H9 (cell line): ENCODE results near the gene TPRX1. TPM values are rescaled to one million over a fixed set of nuclear protein-coding genes. Genes with fewer than 3 reads are reported as not detected.

Experiments
- DNase-seq: peaks from one replicate; pipeline ENCODE4 v3.0.0-alpha.2; 2017
- H2AFZ ChIP-seq: one replicate; pipeline ENCODE4 v1.6.1; 2013; ENCODE audit warnings: mild to moderate bottlenecking, low read length, control low read depth, moderate library complexity
- H2AK5ac ChIP-seq: 2 replicates; pipeline ENCODE4 v1.6.1; 2013; ENCODE audit warnings: low read length, control low read depth, mixed read lengths; ENCODE audit not compliant: insufficient read length
- H2BK120ac ChIP-seq: one replicate; pipeline ENCODE4 v1.6.1; 2013; ENCODE audit warnings: low read depth, mild to moderate bottlenecking, low read length, control low read depth, inconsistent platforms; ENCODE audit not compliant: poor library complexity, severe bottlenecking
- H2BK12ac ChIP-seq: 2 replicates; pipeline ENCODE4 v1.6.1; 2013; ENCODE audit warnings: low read length, control low read depth, mixed read lengths, low read depth; ENCODE audit not compliant: insufficient read length
- H2BK15ac ChIP-seq: 2 replicates; pipeline ENCODE4 v1.6.1; 2013; ENCODE audit warnings: low read depth, low read length, control low read depth
- H2BK20ac ChIP-seq: one replicate; pipeline ENCODE4 v1.6.1; 2013; ENCODE audit warnings: low read depth, mild to moderate bottlenecking, low read length, control low read depth, inconsistent platforms; ENCODE audit not compliant: poor library complexity, severe bottlenecking
- H2BK5ac ChIP-seq: 2 replicates; pipeline ENCODE4 v1.6.1; 2013; ENCODE audit warnings: low read length, control low read depth, mixed read lengths; ENCODE audit not compliant: insufficient read length
- H3K14ac ChIP-seq: 2 replicates; pipeline ENCODE4 v1.6.1; 2013; ENCODE audit warnings: low read length, control low read depth; ENCODE audit not compliant: insufficient read depth
- H3K18ac ChIP-seq: 2 replicates; pipeline ENCODE4 v1.6.1; 2013; ENCODE audit warnings: low read depth, mild to moderate bottlenecking, mixed read lengths, low read length, control low read depth; ENCODE audit not compliant: insufficient read length
- H3K23ac ChIP-seq: 2 replicates; pipeline ENCODE4 v1.6.1; 2013; ENCODE audit warnings: low read length, control low read depth, mixed read lengths, low read depth; ENCODE audit not compliant: insufficient read length
- H3K23me2 ChIP-seq: 2 replicates; pipeline ENCODE4 v1.6.1; 2013; ENCODE audit warnings: low read depth, mild to moderate bottlenecking, mixed read lengths, low read length, control low read depth; ENCODE audit not compliant: insufficient read length, poor library complexity, severe bottlenecking
- H3K27ac ChIP-seq: 2 replicates; pipeline ENCODE4 v1.5.1; 2013; ENCODE audit warnings: low read length, control low read depth, mixed read lengths, low read depth; ENCODE audit not compliant: insufficient read length
- H3K27me3 ChIP-seq: 2 replicates; pipeline ENCODE4 v1.6.1; 2013; ENCODE audit warnings: low read length, control low read depth, inconsistent platforms; ENCODE audit not compliant: insufficient read depth
- H3K4ac ChIP-seq: 2 replicates; pipeline ENCODE4 v1.6.1; 2013; ENCODE audit warnings: low read depth, mild to moderate bottlenecking, control low read depth, inconsistent platforms, low read length, moderate library complexity
- H3K4me1 ChIP-seq: 2 replicates; pipeline ENCODE4 v1.6.1; 2013; ENCODE audit warnings: low read length, control low read depth, inconsistent platforms; ENCODE audit not compliant: insufficient read depth
- H3K4me2 ChIP-seq: 2 replicates; pipeline ENCODE4 v1.6.1; 2013; ENCODE audit warnings: low read length, control low read depth, mixed read lengths; ENCODE audit not compliant: insufficient read length, insufficient read depth
- H3K56ac ChIP-seq: 2 replicates; pipeline ENCODE4 v1.6.1; 2013; ENCODE audit warnings: low read depth, mild to moderate bottlenecking, mixed read lengths, low read length, control low read depth; ENCODE audit not compliant: insufficient read length
- H3K79me1 ChIP-seq: 2 replicates; pipeline ENCODE4 v1.6.1; 2013; ENCODE audit warnings: low read depth, mild to moderate bottlenecking, moderate library complexity, low read length, control low read depth, inconsistent platforms; ENCODE audit not compliant: insufficient read depth, poor library complexity, severe bottlenecking
- H3K79me2 ChIP-seq: 2 replicates; pipeline ENCODE4 v1.6.1; 2013; ENCODE audit warnings: low read length, control low read depth, inconsistent platforms; ENCODE audit not compliant: insufficient read depth
- H3K9ac ChIP-seq: 2 replicates; pipeline ENCODE4 v1.6.1; 2013; ENCODE audit warnings: low read length, control low read depth, mixed read lengths; ENCODE audit not compliant: insufficient read length; ENCODE audit errors: extremely low read depth
- H3K9me3 ChIP-seq: one replicate; pipeline ENCODE4 v1.6.1; 2013; ENCODE audit warnings: low read depth, low read length, inconsistent platforms; ENCODE audit not compliant: control insufficient read depth
- H3T11ph ChIP-seq: one replicate; pipeline ENCODE4 v1.6.1; 2013; ENCODE audit warnings: mild to moderate bottlenecking, low read length, control low read depth, inconsistent platforms
- H4K20me1 ChIP-seq: one replicate; pipeline ENCODE4 v1.6.1; 2013; ENCODE audit not compliant: control insufficient read depth, insufficient read length, insufficient read depth
- H4K5ac ChIP-seq: 2 replicates; pipeline ENCODE4 v1.6.1; 2013; ENCODE audit warnings: low read depth, mild to moderate bottlenecking, mixed read lengths, low read length, control low read depth; ENCODE audit not compliant: insufficient read length
- H4K8ac ChIP-seq: replicated peaks from 2 replicates; pipeline ENCODE4 v1.6.1; 2013; ENCODE audit warnings: low read length, control low read depth, mixed read lengths, low read depth; ENCODE audit not compliant: insufficient read length
- H4K91ac ChIP-seq: 2 replicates; pipeline ENCODE4 v1.6.1; 2013; ENCODE audit warnings: low read depth, mild to moderate bottlenecking, moderate library complexity, mixed read lengths, low read length, control low read depth; ENCODE audit not compliant: insufficient read length
- H3K27ac Mint-ChIP-seq, 3 experiments: 2 replicates in 2 of 3; 3 replicates in 1 of 3; pipeline ENCODE4 v1.8.0; 2020 to 2021; ENCODE audit warnings: mixed read lengths in 3 of 3, mild to moderate bottlenecking in 1 of 3, moderate library complexity in 1 of 3
- H3K27me3 Mint-ChIP-seq: 2 replicates; pipeline ENCODE4 v1.8.0; 2021; ENCODE audit warnings: low read depth, mild to moderate bottlenecking, moderate library complexity, mixed read lengths
- H3K36me3 Mint-ChIP-seq, 3 experiments: 2 replicates in 2 of 3; 3 replicates in 1 of 3; pipeline ENCODE4 v1.8.0; 2020 to 2021; ENCODE audit warnings: low read depth in 3 of 3, mixed read lengths in 3 of 3; ENCODE audit not compliant: insufficient read depth in 1 of 3
- H3K4me1 Mint-ChIP-seq, 2 experiments: 2 replicates each; pipeline ENCODE4 v1.8.0; 2020; ENCODE audit warnings: mixed read lengths in 2 of 2
- H3K4me3 Mint-ChIP-seq, 2 experiments: 2 replicates in 1 of 2; 3 replicates in 1 of 2; pipeline ENCODE4 v1.8.0; 2020 to 2021; ENCODE audit warnings: mild to moderate bottlenecking in 2 of 2, mixed read lengths in 2 of 2, moderate library complexity in 1 of 2
- H3K9me3 Mint-ChIP-seq, 2 experiments: 2 replicates in 1 of 2; 3 replicates in 1 of 2; pipeline ENCODE4 v1.8.0; 2020; ENCODE audit warnings: mild to moderate bottlenecking in 2 of 2, mixed read lengths in 2 of 2, moderate library complexity in 1 of 2
- CTCF ChIP-seq: fragments of 200-600 bp; sonication (generic); conservative IDR thresholded peaks from 3 replicates; pipeline ENCODE4 v1.8.0; 2021; ENCODE audit warnings: antibody characterized with exemption, mild to moderate bottlenecking
- WGBS: extraction: QIAGEN DNeasy Blood & Tissue Kit; methylation state at CpG from one replicate; pipeline ENCODE4 v1.1.7; 2013; ENCODE audit warnings: missing lambda C conversion rate, low lambda C conversion rate, mixed read lengths; ENCODE audit not compliant: insufficient read length; ENCODE audit errors: extremely low coverage; 5-methylcytosine and 5-hydroxymethylcytosine counted together
- total RNA-seq: library from RNA; stranded (reverse); gene quantifications from 2 replicates; pipeline ENCODE4 v1.2.1, GENCODE V29; 2021

TPRX1 gene
- total RNA-seq, 1 experiment from 2014 or later, result not detected

- WGBS, result no CpG with 5 or more reads among the region's 6 CpGs
Observed at GRCh38 chr19:47824396-47824795, 20.0 kb upstream of the TPRX1 start.

More at GRCh38 chr19:47824396-47824795, 20.0 kb upstream of the TPRX1 start:
- Histone ChIP-seq H2BK5ac (no peak overlapping the region), H3K4me2 (no peak overlapping the region), H3K9me3 (no peaks in the 10 kb centered on the region), H3K79me2 (no peaks in the 10 kb centered on the region), H3K79me1 (no peaks in the 10 kb centered on the region), H4K8ac (no peak overlapping the region), H2AK5ac (no peak overlapping the region), H4K5ac (no peak overlapping the region), H3K56ac (no peak overlapping the region), H3K4me1 (no peaks in the 10 kb centered on the region), H4K91ac (no peak overlapping the region), H2AFZ (no peak overlapping the region), H2BK20ac (no peak overlapping the region), H3K23ac (no peak overlapping the region), H3K14ac (no peak overlapping the region), H3K23me2 (no peaks in the 10 kb centered on the region), H3K9ac (no peak overlapping the region), H2BK12ac (no peak overlapping the region), H3K4ac (no peak overlapping the region), H4K20me1 (no peaks in the 10 kb centered on the region), H2BK15ac (no peak overlapping the region), H3T11ph (no peak overlapping the region), H2BK120ac (no peak overlapping the region), H3K18ac (no peak overlapping the region), H3K27me3 (no peaks in the 10 kb centered on the region), H3K27ac (no peak overlapping the region)
- Mint-ChIP-seq H3K9me3 (peaks cover 0 to 7% of the 10 kb centered on the region in 2 experiments; a peak in 3 of 5 replicates), H3K27ac (no peak overlapping the region; a peak in 1 of 7 replicates), H3K27me3 (peaks cover 5% of the 10 kb centered on the region), H3K36me3 (peaks cover 0 to 2% (median 0%) of the 10 kb centered on the region in 3 experiments; a peak in 1 of 7 replicates), H3K4me1 (peaks cover 41 to 50% of the 10 kb centered on the region in 2 experiments), H3K4me3 (no peak overlapping the region)
- DNase-seq, result peak; percentile 60
- TF ChIP-seq CTCF, result peak; percentile 47; the same call in 2 of the 3 replicates
